Kidney (tissue), 14 donors: Measurements from ENCODE around the gene KIAA0513. TPM values are rescaled to one million over a fixed set of nuclear protein-coding genes. Genes with fewer than 3 reads are reported as not detected.

Source experiments
- DNase-seq, 5 donors: peaks; one replicate each; pipeline ENCODE4 v3.0.0-alpha.2; 2013 to 2020
- FAIRE-seq: peaks from 2 replicates; lab custom pipeline; 2012; peaks lifted over from hg19 to GRCh38; lab: Jason Lieb, UNC
- H3K27ac ChIP-seq, 2 donors: one replicate each; pipeline ENCODE4 v1.7.0; 2013; ENCODE audit warnings: low read depth in 2 of 2, low read length in 2 of 2, inconsistent platforms in 1 of 2
- H3K27me3 ChIP-seq: one replicate; pipeline ENCODE4 v1.7.1; 2013; ENCODE audit warnings: low read length, inconsistent platforms; ENCODE audit not compliant: control insufficient read depth, insufficient read depth
- H3K36me3 ChIP-seq, 3 donors: one replicate each; pipeline versions ENCODE4 v1.7.0 to v1.7.1; 2013; ENCODE audit warnings: low read length in 3 of 3, control low read depth in 1 of 3, inconsistent platforms in 1 of 3; ENCODE audit not compliant: insufficient read depth in 3 of 3, control insufficient read depth in 2 of 3
- H3K4me1 ChIP-seq, 3 donors: one replicate each; pipeline versions ENCODE4 v1.7.0 to v1.7.1; 2013; ENCODE audit warnings: low read length in 3 of 3, inconsistent platforms in 1 of 3, low read depth in 1 of 3; ENCODE audit not compliant: control insufficient read depth in 2 of 3, insufficient read depth in 2 of 3
- H3K4me3 ChIP-seq, 3 donors: one replicate each; pipeline versions ENCODE4 v1.7.0 to v1.8.1; 2013; ENCODE audit warnings: low read length in 3 of 3, control low read depth in 1 of 3, inconsistent platforms in 1 of 3
- H3K9ac ChIP-seq, 3 donors: one replicate each; pipeline versions ENCODE4 v1.7.0 to v1.7.1; 2013; ENCODE audit warnings: low read length in 3 of 3, control low read depth in 1 of 3, inconsistent platforms in 1 of 3
- H3K9me3 ChIP-seq, 3 donors: one replicate each; pipeline versions ENCODE4 v1.7.0 to v1.7.1; 2013; ENCODE audit warnings: low read length in 3 of 3, control low read depth in 1 of 3, inconsistent platforms in 1 of 3; ENCODE audit not compliant: control insufficient read depth in 2 of 3, insufficient read depth in 1 of 3
- CTCF ChIP-seq: IDR thresholded peaks from 3 replicates; pipeline ENCODE4 v1.5.1; 2012; ENCODE audit warnings: mild to moderate bottlenecking, moderate library complexity, borderline replicate concordance; ENCODE audit not compliant: insufficient read depth; ENCODE audit errors: extremely low read depth
- intact Hi-C: fragments of 100-400 bp; cut with DNase I; formaldehyde crosslinking; loops from one replicate; pipeline ENCODE4 v1.11.1; 2022
- polyA plus RNA-seq: library from polyadenylated mRNA; stranded (reverse); fragments of 350-450 nt; fragmentation: Illumina TruSeq; extraction: RNeasy Lipid Tissue Mini Kit (QIAGEN cat#74804); gene quantifications from one replicate; pipeline ENCODE4 v1.2.3, GENCODE V29; 2014; ENCODE audit warnings: low read depth, low replicate concordance; ENCODE audit not compliant: insufficient read depth
- total RNA-seq: library from RNA; stranded (reverse); fragmentation: NEBNext Ultra II Directional; extraction: Animal tissue kit (Norgen Biotek cat#: 25700); gene quantifications from one replicate; pipeline ENCODE4 v1.2.1, GENCODE V29; 2021
- donor health status: control.
- donor health status: control.
- donor health status: control.
- donor health status: control.
- donor health status: control.
- donor health status: DM: yes; HTN: yes; CAD: no.
- donor health status: Normal renal cell carcinoma (clear cell type).

The KIAA0513 gene
- total and polyA plus RNA-seq, 2 donors from 2014 or later, result 2.6 to 19.2 TPM

GRCh38 chr16:85085721-85086120 lies 58.1 kb downstream of the KIAA0513 start:
- H3K27me3 ChIP-seq, result no peaks in the 10 kb centered on the region
- H3K27ac ChIP-seq, result no peak overlapping the region
- no peaks in the 10 kb centered on the region for H3K9me3 ChIP-seq
- peak in 2 of 5 donors; percentile 41 to 69 for DNase-seq
- TF ChIP-seq CTCF, result no peak
- no peaks in the 10 kb centered on the region for H3K36me3 ChIP-seq
- no peak overlapping the region for H3K4me3 ChIP-seq
- no peak overlapping the region for H3K9ac ChIP-seq
- H3K4me1 ChIP-seq, result peaks cover 0 to 4% (median 0%) of the 10 kb centered on the region in 3 donors
- no peak for FAIRE-seq
- intact Hi-C loops, result no loop called here

GRCh38 chr16:85086347-85087291 lies 59.0 kb downstream of the KIAA0513 start:
- intact Hi-C loops, result no loop called here
- Histone ChIP-seq H3K4me1 (peaks cover 0 to 4% (median 2%) of the 10 kb centered on the region in 3 donors), H3K9ac (no peak overlapping the region), H3K9me3 (no peaks in the 10 kb centered on the region), H3K27ac (no peak overlapping the region), H3K36me3 (no peaks in the 10 kb centered on the region), H3K27me3 (no peaks in the 10 kb centered on the region), H3K4me3 (peak overlapping the region in 1 of 3 donors; percentile 19)
- FAIRE-seq (no peak), DNase-seq (peak; percentile 85 to 91 (median 86))
- TF ChIP-seq CTCF, result peak; percentile 69

GRCh38 chr16:85087899-85088569 lies 60.4 kb downstream of the KIAA0513 start:
- intact Hi-C loops, result no loop called here
- no peaks in the 10 kb centered on the region for H3K36me3 ChIP-seq
- no peak for FAIRE-seq

More at GRCh38 chr16:85087899-85088569, 60.4 kb downstream of the KIAA0513 start:
- Histone ChIP-seq H3K27ac (no peak overlapping the region), H3K4me1 (peaks cover 0 to 4% (median 2%) of the 10 kb centered on the region in 3 donors), H3K27me3 (no peaks in the 10 kb centered on the region), H3K9me3 (no peaks in the 10 kb centered on the region), H3K4me3 (no peak overlapping the region), H3K9ac (no peak overlapping the region)
- TF ChIP-seq CTCF, result no peak
- DNase-seq, result peak in 1 of 5 donors; percentile 59
